OCI-LY1 (cell line): ENCODE data around the gene ZNF555.

ENCODE experiments used
- H2AFZ ChIP-seq: fragments of 200-600 bp; sonication (generic), shearing (Covaris generic); 2 replicates; pipeline ENCODE4 v1.6.0; 2014; ENCODE audit warnings: antibody characterized with exemption, mild to moderate bottlenecking, low read length
- H3F3A ChIP-seq: fragments of 200-600 bp; sonication (generic), shearing (Covaris generic); 2 replicates; pipeline ENCODE4 v1.6.0; 2014; ENCODE audit warnings: mild to moderate bottlenecking, antibody characterized with exemption, low read length, moderate library complexity; ENCODE audit not compliant: insufficient read depth
- H3K27ac ChIP-seq: fragments of 200-600 bp; sonication (generic); 2 replicates; pipeline ENCODE4 v1.5.1; 2014; ENCODE audit warnings: low read length, mixed run types, mild to moderate bottlenecking, low read depth; ENCODE audit not compliant: poor library complexity, severe bottlenecking
- H3K27me3 ChIP-seq: fragments of 200-600 bp; sonication (generic); 2 replicates; pipeline ENCODE4 v1.6.0; 2014; ENCODE audit warnings: antibody characterized with exemption, mild to moderate bottlenecking, low read length, moderate library complexity; ENCODE audit not compliant: insufficient read depth
- H3K36me3 ChIP-seq: fragments of 200-600 bp; sonication (generic); 2 replicates; pipeline ENCODE4 v1.6.1; 2014; ENCODE audit warnings: mild to moderate bottlenecking, antibody characterized with exemption, low read length, moderate library complexity, mixed read lengths; ENCODE audit not compliant: insufficient read depth
- H3K4me1 ChIP-seq: fragments of 200-600 bp; sonication (generic); 2 replicates; pipeline ENCODE4 v1.5.1; 2014; ENCODE audit warnings: mild to moderate bottlenecking, low read length, moderate library complexity; ENCODE audit not compliant: insufficient read depth, severe bottlenecking
- H3K4me2 ChIP-seq: fragments of 200-600 bp; sonication (generic), shearing (Covaris generic); 2 replicates; pipeline ENCODE4 v1.6.1; 2014; ENCODE audit warnings: low read length
- H3K4me3 ChIP-seq: fragments of 200-600 bp; sonication (generic); 2 replicates; pipeline ENCODE4 v1.5.1; 2014; ENCODE audit warnings: low read length, low read depth, mild to moderate bottlenecking, mixed read lengths; ENCODE audit not compliant: poor library complexity, severe bottlenecking
- H3K79me2 ChIP-seq: fragments of 200-600 bp; shearing (Covaris generic); 2 replicates; pipeline ENCODE4 v1.6.1; 2016; ENCODE audit warnings: mixed run types, low read length, mixed read lengths; ENCODE audit not compliant: insufficient read depth
- H3K9ac ChIP-seq: fragments of 200-600 bp; sonication (generic), shearing (Covaris generic); 2 replicates; pipeline ENCODE4 v1.6.1; 2014; ENCODE audit warnings: mild to moderate bottlenecking, low read length, mixed read lengths
- H3K9me2 ChIP-seq: fragments of 200-600 bp; sonication (generic), shearing (Covaris generic); 2 replicates; pipeline ENCODE4 v1.6.1; 2014; ENCODE audit warnings: low read depth, mild to moderate bottlenecking, low read length, mixed read lengths
- H3K9me3 ChIP-seq: fragments of 200-600 bp; shearing (Covaris generic); 2 replicates; pipeline ENCODE4 v1.6.1; 2014; ENCODE audit warnings: low read length, mixed read lengths
- H4K20me1 ChIP-seq: fragments of 200-600 bp; sonication (generic), shearing (Covaris generic); 2 replicates; pipeline ENCODE4 v1.6.0; 2016; ENCODE audit warnings: mild to moderate bottlenecking, low read length; ENCODE audit not compliant: insufficient read depth
- EZH2 ChIP-seq: fragments of 200-600 bp; sonication (generic), shearing (Covaris generic); IDR thresholded peaks from 2 replicates; pipeline ENCODE4 v1.8.0; 2017; ENCODE audit warnings: borderline replicate concordance, mixed run types, mild to moderate bottlenecking, antibody characterized with exemption, low read length, moderate library complexity, mixed read lengths
- TF ChIP-seq, protein P1 (sequence below): fragments of 200-600 bp; sonication (generic), shearing (Covaris generic); IDR thresholded peaks from 2 replicates; pipeline ENCODE4 v1.5.1; 2017; ENCODE audit warnings: mild to moderate bottlenecking, antibody characterized with exemption, low read length, moderate library complexity, mixed read lengths

Gene ZNF555

DNA sequence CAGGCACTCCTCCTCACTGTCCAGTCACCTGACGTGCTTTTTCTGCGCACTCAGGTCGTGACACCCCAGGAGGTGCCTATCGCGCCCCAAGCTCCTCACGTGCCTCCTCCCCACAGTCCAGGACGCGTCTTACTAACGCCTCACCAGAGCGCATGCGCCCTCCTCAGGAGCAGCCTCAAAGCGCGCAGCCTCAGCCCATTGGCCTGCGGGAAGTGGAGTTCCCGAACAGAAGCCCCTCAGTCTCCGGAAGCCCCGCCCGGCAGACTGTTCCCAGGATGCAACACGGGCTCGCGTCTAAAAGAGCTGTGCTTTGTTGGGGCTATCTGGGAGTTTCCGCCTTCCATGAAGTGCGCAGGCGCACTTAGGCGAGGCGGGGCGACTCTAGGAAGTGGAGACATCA is 17.6 kb downstream of the ZNF555 start:
- H3K36me3 ChIP-seq, result no peaks in the 10 kb centered on the region
- TF ChIP-seq, protein P1, sequence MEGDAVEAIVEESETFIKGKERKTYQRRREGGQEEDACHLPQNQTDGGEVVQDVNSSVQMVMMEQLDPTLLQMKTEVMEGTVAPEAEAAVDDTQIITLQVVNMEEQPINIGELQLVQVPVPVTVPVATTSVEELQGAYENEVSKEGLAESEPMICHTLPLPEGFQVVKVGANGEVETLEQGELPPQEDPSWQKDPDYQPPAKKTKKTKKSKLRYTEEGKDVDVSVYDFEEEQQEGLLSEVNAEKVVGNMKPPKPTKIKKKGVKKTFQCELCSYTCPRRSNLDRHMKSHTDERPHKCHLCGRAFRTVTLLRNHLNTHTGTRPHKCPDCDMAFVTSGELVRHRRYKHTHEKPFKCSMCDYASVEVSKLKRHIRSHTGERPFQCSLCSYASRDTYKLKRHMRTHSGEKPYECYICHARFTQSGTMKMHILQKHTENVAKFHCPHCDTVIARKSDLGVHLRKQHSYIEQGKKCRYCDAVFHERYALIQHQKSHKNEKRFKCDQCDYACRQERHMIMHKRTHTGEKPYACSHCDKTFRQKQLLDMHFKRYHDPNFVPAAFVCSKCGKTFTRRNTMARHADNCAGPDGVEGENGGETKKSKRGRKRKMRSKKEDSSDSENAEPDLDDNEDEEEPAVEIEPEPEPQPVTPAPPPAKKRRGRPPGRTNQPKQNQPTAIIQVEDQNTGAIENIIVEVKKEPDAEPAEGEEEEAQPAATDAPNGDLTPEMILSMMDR, result no peak
- no peak for TF ChIP-seq EZH2
- H3K9ac ChIP-seq, result no peak overlapping the region
- no peak overlapping the region for H3K27ac ChIP-seq
- no peak overlapping the region for H3K4me3 ChIP-seq
- H3K9me3 ChIP-seq, result peaks cover 16% of the 10 kb centered on the region
- no peaks in the 10 kb centered on the region for H3F3A ChIP-seq
- H3K4me1 ChIP-seq, result no peaks in the 10 kb centered on the region
- H3K27me3 ChIP-seq, result no peaks in the 10 kb centered on the region
- H4K20me1 ChIP-seq, result no peaks in the 10 kb centered on the region
- no peaks in the 10 kb centered on the region for H3K9me2 ChIP-seq
- H3K4me2 ChIP-seq, result no peak overlapping the region
- H3K79me2 ChIP-seq, result no peaks in the 10 kb centered on the region
- no peak overlapping the region for H2AFZ ChIP-seq

DNA sequence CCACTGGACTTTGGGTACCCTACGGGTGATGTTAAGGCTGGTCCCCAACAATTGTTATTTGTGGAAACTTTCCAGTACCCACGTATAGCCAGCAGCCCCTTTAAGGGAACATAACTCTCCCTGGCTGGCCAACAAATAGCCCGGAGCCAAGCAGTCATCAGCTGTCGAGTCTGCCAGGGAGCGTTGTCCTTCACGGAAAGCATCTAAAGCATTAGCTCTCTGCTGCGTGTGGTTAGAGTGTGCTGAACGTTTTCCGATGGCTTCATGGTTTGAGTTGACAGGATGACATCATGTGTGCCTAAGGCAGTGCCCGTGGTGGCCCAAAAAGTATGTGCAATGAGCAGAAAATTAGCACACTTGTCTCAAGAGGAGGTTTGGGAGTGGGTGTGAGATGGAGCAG is 22.5 kb downstream of the ZNF555 start:
- Histone ChIP-seq H3K9me2 (no peaks in the 10 kb centered on the region), H3K4me2 (no peak overlapping the region), H3K9me3 (no peaks in the 10 kb centered on the region), H3K4me3 (no peak overlapping the region), H3F3A (no peaks in the 10 kb centered on the region), H3K4me1 (no peaks in the 10 kb centered on the region), H4K20me1 (no peaks in the 10 kb centered on the region), H2AFZ (no peak overlapping the region), H3K79me2 (no peaks in the 10 kb centered on the region), H3K9ac (no peak overlapping the region), H3K27ac (no peak overlapping the region), H3K36me3 (no peaks in the 10 kb centered on the region), H3K27me3 (no peaks in the 10 kb centered on the region)
- TF ChIP-seq, protein P1, result no peak
- TF ChIP-seq EZH2, result no peak

DNA sequence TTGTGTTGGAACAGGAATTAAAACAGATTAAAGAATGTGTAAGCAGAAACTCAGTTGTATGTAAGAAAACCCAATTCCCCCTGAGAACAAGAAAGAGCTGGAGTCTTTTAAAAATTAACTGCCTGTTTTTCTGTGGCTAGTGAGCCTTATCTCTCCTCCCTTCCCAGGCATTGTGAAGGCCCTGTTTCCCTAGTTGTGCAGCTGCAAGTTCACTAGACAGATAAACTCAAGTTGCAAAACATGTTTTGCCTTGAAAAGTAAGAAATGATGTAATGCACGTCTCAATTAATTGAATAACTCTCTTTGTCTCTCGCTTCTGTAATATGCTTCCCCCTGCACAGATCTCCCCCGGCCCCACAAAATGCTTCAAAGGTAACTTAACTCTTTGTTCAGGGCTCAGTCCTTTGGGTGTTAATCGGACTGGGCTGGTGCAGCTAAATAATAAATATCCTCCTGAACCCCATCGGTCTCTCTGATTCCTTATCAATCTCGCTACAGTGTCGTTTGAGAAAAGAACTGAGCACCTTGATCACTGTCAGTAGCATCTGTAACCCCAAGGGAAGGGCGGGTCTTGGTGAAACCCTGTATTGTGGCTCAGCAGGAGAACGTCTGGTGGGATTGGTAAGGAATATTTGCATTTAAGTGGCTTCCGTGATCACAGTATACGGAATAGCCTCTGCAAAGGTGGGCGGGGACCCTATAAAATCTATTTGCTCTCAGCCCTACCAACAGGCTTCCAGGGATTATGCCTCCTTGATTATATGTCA is 24.2 kb downstream of the ZNF555 start:
- Histone ChIP-seq H3K4me3 (no peak overlapping the region), H3K9me3 (no peaks in the 10 kb centered on the region), H3K4me1 (no peaks in the 10 kb centered on the region), H3K27ac (no peak overlapping the region), H2AFZ (no peak overlapping the region), H3K79me2 (no peaks in the 10 kb centered on the region), H3K36me3 (no peaks in the 10 kb centered on the region), H3K4me2 (no peak overlapping the region), H3F3A (no peaks in the 10 kb centered on the region), H4K20me1 (no peaks in the 10 kb centered on the region), H3K27me3 (no peaks in the 10 kb centered on the region), H3K9me2 (no peaks in the 10 kb centered on the region), H3K9ac (no peak overlapping the region)
- TF ChIP-seq, protein P1, result no peak
- TF ChIP-seq EZH2, result no peak
